ENCODE measurements around the gene CCN5.
"Not testable (repeated sequence)": the region's sequence is repeated elsewhere in the genome, so short reads cannot be mapped to it uniquely, and the experiment has no call there.

The CCN5 gene

GRCh38 chr20:44762466-44763140 lies 47.4 kb downstream of the CCN5 start:
- DNase-seq: no peak

GRCh38 chr20:44763798-44764197 lies 48.6 kb downstream of the CCN5 start:
- DNase-seq: not testable (repeated sequence)

- no peak for DNase-seq
These were observed 49.9 kb downstream of the CCN5 start for GRCh38 chr20:44765091-44765490.

- no peak for DNase-seq
These were observed 50.7 kb downstream of the CCN5 start for GRCh38 chr20:44765701-44766347.

GRCh38 chr20:44768256-44768655 lies 53.1 kb downstream of the CCN5 start:
- DNase-seq: no peak

DNA sequence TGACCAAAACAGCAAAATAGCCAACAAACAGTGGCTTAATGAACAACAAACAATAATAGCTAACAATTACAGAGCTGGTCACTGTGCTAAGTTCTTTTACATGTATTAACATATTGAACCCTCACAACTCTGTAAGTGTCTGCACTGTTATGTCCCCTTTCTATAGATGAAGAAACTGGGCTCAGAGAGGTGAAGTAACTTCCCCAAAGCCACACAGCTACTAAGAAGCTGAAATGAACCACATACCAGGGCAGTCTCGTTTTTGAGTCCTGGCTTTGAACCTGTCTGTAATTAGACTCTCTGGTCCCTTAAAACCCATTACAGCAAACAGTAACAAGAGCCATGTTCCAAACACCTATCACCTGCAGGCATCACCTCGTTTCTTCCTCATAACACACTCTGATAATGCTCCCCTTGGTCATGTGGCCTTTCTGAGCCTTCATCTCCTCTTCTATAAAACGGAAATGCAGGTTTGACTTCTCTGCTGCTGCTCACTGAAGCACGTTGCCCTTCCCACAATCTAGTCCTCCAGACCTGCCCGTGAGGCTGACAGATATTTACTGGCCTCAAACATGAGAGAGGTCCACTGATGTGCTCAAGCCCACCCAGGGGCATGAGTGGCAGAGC lies 53.8 kb downstream of the CCN5 start:
- DNase-seq: no peak

DNA sequence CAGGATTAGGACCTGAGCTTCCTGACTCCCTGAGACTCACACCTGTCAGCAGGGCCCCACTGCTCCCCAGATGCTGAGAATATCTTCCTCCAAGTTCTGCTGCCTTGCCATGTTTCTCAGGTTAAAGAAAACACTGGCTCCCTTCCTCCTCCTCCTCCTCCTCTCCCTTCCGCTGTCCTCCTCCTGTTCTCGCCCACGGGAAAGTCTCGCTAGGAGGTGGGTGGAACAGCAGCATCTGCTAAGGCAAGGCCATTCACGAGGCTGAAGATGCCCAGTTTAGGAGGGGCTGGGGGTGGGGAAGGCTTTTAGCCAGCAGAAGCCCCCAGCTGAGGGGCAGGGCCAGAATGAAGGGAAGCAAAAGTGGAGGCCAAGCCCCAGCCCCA lies 54.3 kb downstream of the CCN5 start:
- no peak for DNase-seq

GRCh38 chr20:44770484-44771171 lies 55.5 kb downstream of the CCN5 start:
- no peak for DNase-seq

- DNase-seq: no peak
These were observed 56.0 kb downstream of the CCN5 start for GRCh38 chr20:44771172-44771535.

DNA sequence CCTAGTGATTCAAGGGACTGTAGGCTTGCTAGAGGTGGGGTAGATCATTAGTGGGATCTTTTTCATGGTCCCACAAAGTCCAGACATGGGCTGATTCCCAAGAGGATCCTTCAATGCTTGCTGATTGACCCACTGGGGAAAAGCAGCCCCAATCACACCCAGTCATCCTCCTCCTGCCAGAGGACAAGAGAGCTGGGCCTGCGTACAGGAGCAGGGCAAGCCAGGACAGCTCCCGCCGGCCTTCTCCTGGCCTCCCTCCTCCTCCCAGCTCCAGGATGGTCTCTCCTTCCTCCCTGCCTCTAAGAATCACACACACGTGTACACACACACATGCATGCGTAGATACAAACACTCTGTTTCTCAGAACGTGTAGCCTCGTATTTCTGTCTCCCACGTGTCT lies 57.5 kb downstream of the CCN5 start:
- DNase-seq: no peak

GRCh38 chr20:44773070-44773829 lies 58.1 kb downstream of the CCN5 start:
- no peak for DNase-seq

- DNase-seq: no peak
These were observed 61.8 kb downstream of the CCN5 start for GRCh38 chr20:44776980-44777379.
